Mesendoderm (in vitro differentiated cells): Measurements from ENCODE around the gene LACRT.

Experiments
- DNase-seq: peaks from one replicate; pipeline ENCODE4 v3.0.0; 2013
- H2AK5ac ChIP-seq: 2 replicates; pipeline ENCODE4 v1.6.1; 2013; ENCODE audit warnings: low read length, inconsistent platforms
- H2BK120ac ChIP-seq: 2 replicates; pipeline ENCODE4 v1.6.1; 2013; ENCODE audit warnings: low read depth, mild to moderate bottlenecking, low read length, moderate library complexity, mixed read lengths
- H2BK15ac ChIP-seq: replicated peaks from 2 replicates; pipeline ENCODE4 v1.6.1; 2013; ENCODE audit warnings: low read depth, mild to moderate bottlenecking, moderate library complexity
- H2BK5ac ChIP-seq: 2 replicates; pipeline ENCODE4 v1.6.1; 2013; ENCODE audit warnings: low read length, inconsistent platforms
- H3K18ac ChIP-seq: 2 replicates; pipeline ENCODE4 v1.6.1; 2013; ENCODE audit warnings: mild to moderate bottlenecking, low read length, mixed read lengths
- H3K23ac ChIP-seq: one replicate; pipeline ENCODE4 v1.6.1; 2013; ENCODE audit warnings: low read length
- H3K27ac ChIP-seq: 2 replicates; pipeline ENCODE4 v1.5.1; 2013; ENCODE audit warnings: low read depth, mild to moderate bottlenecking, inconsistent platforms, low read length, moderate library complexity
- H3K27me3 ChIP-seq: 2 replicates; pipeline ENCODE4 v1.6.1; 2013; ENCODE audit warnings: low read length, control low read depth, mild to moderate bottlenecking, inconsistent platforms; ENCODE audit not compliant: insufficient read depth, poor library complexity
- H3K36me3 ChIP-seq: 2 replicates; pipeline ENCODE4 v1.6.1; 2013; ENCODE audit warnings: low read length, inconsistent platforms; ENCODE audit not compliant: control insufficient read depth, insufficient read depth
- H3K4ac ChIP-seq: one replicate; pipeline ENCODE4 v1.6.1; 2013; ENCODE audit warnings: low read depth, mild to moderate bottlenecking, low read length, moderate library complexity
- H3K4me1 ChIP-seq: 2 replicates; pipeline ENCODE4 v1.6.1; 2013; ENCODE audit warnings: low read depth, low read length, inconsistent platforms; ENCODE audit not compliant: control insufficient read depth
- H3K4me2 ChIP-seq: 2 replicates; pipeline ENCODE4 v1.6.1; 2013; ENCODE audit warnings: low read length
- H3K4me3 ChIP-seq: 2 replicates; pipeline ENCODE4 v1.5.1; 2013; ENCODE audit warnings: mild to moderate bottlenecking, low read length
- H3K56ac ChIP-seq: one replicate; pipeline ENCODE4 v1.6.1; 2013; ENCODE audit warnings: low read length
- H3K79me1 ChIP-seq: 2 replicates; pipeline ENCODE4 v1.6.1; 2013; ENCODE audit warnings: low read length, inconsistent platforms
- H3K79me2 ChIP-seq: 2 replicates; pipeline ENCODE4 v1.6.1; 2013; ENCODE audit warnings: mild to moderate bottlenecking, low read length; ENCODE audit not compliant: control insufficient read depth, insufficient read depth
- H3K9ac ChIP-seq: 2 replicates; pipeline ENCODE4 v1.6.1; 2013; ENCODE audit warnings: low read length, inconsistent platforms
- H4K5ac ChIP-seq: one replicate; pipeline ENCODE4 v1.6.1; 2013; ENCODE audit warnings: low read length
- H4K8ac ChIP-seq: one replicate; pipeline ENCODE4 v1.6.1; 2013; ENCODE audit warnings: low read depth, mild to moderate bottlenecking, control low read depth, low read length, moderate library complexity
- WGBS: extraction: QIAGEN DNeasy Blood & Tissue Kit; methylation state at CpG from one replicate; pipeline ENCODE4 v1.1.7; 2013; ENCODE audit warnings: low lambda C conversion rate, missing lambda C conversion rate; ENCODE audit not compliant: insufficient coverage; ENCODE audit errors: extremely low coverage; 5-methylcytosine and 5-hydroxymethylcytosine counted together

Gene LACRT

GRCh38 chr12:54624315-54625279, 10.1 kb downstream of the LACRT start:
- no peak overlapping the region for H2AK5ac ChIP-seq
- no peak overlapping the region for H2BK15ac ChIP-seq
- no peak overlapping the region for H3K9ac ChIP-seq
- H3K23ac ChIP-seq: no peak overlapping the region
- H3K27me3 ChIP-seq: no peaks in the 10 kb centered on the region
- H2BK120ac ChIP-seq: no peak overlapping the region
- H3K4me1 ChIP-seq: no peaks in the 10 kb centered on the region
- no peak overlapping the region for H3K4ac ChIP-seq
- no peak overlapping the region for H3K4me2 ChIP-seq
- no peaks in the 10 kb centered on the region for H3K36me3 ChIP-seq
- WGBS: no CpG with 5 or more reads among the region's 5 CpGs
- no peak for DNase-seq
- H3K27ac ChIP-seq: no peak overlapping the region
- H3K79me2 ChIP-seq: no peaks in the 10 kb centered on the region
- no peak overlapping the region for H3K18ac ChIP-seq
- H4K5ac ChIP-seq: no peak overlapping the region
- no peak overlapping the region for H4K8ac ChIP-seq
- H3K79me1 ChIP-seq: no peaks in the 10 kb centered on the region
- H2BK5ac ChIP-seq: no peak overlapping the region
- no peak overlapping the region for H3K56ac ChIP-seq
- no peak overlapping the region for H3K4me3 ChIP-seq

DNA sequence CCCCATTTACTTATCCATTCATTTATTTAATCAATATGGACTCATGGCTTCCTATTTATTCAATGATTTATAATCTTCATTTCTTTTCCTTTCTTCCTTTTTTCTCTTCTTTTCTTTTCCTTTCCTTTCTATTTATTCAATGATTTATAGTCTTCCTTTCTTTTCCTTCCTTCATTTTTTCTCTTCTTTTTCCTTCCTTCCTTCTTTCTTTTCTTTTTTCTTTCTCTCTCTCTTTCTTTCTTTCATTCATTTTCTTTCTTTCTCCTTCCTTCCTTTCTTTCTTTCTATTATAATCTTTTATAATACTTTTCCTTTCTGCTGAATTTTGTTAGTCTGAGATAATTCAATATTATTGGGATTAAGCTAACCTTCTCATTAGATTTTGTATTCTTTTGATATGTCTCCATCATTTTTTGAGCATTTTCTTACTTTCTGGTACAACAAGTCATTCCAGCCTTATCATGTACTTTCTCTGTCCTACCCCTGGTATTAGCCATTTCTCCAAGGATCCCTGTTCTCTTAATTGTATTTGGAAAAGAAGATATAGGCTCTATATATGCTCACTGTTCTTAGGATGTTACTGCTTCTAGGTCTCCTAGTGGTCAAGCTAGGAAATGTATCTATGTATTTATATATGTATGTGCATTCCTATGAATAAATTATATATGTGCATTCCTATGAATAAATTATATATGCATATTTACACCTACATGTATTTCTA, 12.1 kb downstream of the LACRT start:
- Histone ChIP-seq H3K4me2 (no peak overlapping the region), H3K23ac (no peak overlapping the region), H3K9ac (no peak overlapping the region), H2BK120ac (no peak overlapping the region), H3K56ac (no peak overlapping the region), H3K4me1 (no peaks in the 10 kb centered on the region), H3K79me1 (no peaks in the 10 kb centered on the region), H2AK5ac (no peak overlapping the region), H3K27me3 (no peaks in the 10 kb centered on the region), H2BK5ac (no peak overlapping the region), H3K4ac (no peak overlapping the region), H2BK15ac (no peak overlapping the region), H3K36me3 (no peaks in the 10 kb centered on the region), H4K5ac (no peak overlapping the region), H4K8ac (no peak overlapping the region), H3K79me2 (no peaks in the 10 kb centered on the region), H3K4me3 (no peak overlapping the region), H3K27ac (no peak overlapping the region), H3K18ac (no peak overlapping the region)
- DNase-seq: no peak

GRCh38 chr12:54616933-54617680, 17.6 kb downstream of the LACRT start:
- Histone ChIP-seq H3K4me2 (no peak overlapping the region), H3K27ac (no peak overlapping the region), H3K23ac (no peak overlapping the region), H2AK5ac (no peak overlapping the region), H4K5ac (no peak overlapping the region), H3K79me2 (no peaks in the 10 kb centered on the region), H3K79me1 (no peaks in the 10 kb centered on the region), H2BK15ac (no peak overlapping the region), H3K27me3 (no peaks in the 10 kb centered on the region), H3K9ac (no peak overlapping the region), H3K4me1 (no peaks in the 10 kb centered on the region), H2BK120ac (no peak overlapping the region), H3K56ac (no peak overlapping the region), H3K4ac (no peak overlapping the region), H3K36me3 (no peaks in the 10 kb centered on the region), H3K18ac (no peak overlapping the region), H3K4me3 (no peak overlapping the region), H4K8ac (no peak overlapping the region), H2BK5ac (no peak overlapping the region)
- no CpG with 5 or more reads among the region's 6 CpGs for WGBS
- no peak for DNase-seq

DNA sequence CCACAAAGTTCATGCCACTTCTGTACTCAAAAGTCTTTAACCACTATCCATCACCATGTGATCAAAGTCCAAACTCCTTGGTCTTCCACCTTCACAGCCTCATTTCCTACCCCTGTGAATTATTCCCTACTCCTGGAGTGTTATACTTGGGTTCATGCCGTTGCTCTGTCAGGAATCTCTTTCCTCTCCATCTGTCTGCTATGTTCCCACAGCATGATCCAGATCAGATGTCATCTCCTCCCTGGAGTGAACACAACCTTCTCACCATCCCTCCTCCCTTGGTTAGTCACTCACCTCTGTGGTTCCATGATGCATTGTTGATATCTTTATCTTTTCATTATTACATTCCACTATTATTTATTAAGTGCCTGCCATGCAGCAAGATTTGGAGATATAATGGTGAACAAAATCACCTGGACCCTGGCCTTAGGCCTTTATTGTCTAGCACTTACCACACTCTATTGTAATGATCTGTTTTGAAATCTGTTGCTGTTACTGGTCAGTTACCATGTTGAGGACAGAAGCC, 22.4 kb downstream of the LACRT start:
- no peak overlapping the region for H2BK120ac ChIP-seq
- no peak overlapping the region for H3K4me3 ChIP-seq
- H3K79me1 ChIP-seq: no peaks in the 10 kb centered on the region
- no peaks in the 10 kb centered on the region for H3K27me3 ChIP-seq
- H3K9ac ChIP-seq: no peak overlapping the region
- WGBS: no CpG with 5 or more reads among the region's 1 CpG
- H3K4me2 ChIP-seq: no peak overlapping the region
- no peak overlapping the region for H3K18ac ChIP-seq
- no peak overlapping the region for H2AK5ac ChIP-seq
- no peak overlapping the region for H2BK5ac ChIP-seq
- no peaks in the 10 kb centered on the region for H3K79me2 ChIP-seq
- no peak overlapping the region for H4K8ac ChIP-seq
- no peak overlapping the region for H2BK15ac ChIP-seq
- H4K5ac ChIP-seq: no peak overlapping the region
- H3K23ac ChIP-seq: no peak overlapping the region
- no peak overlapping the region for H3K27ac ChIP-seq
- DNase-seq: no peak
- no peak overlapping the region for H3K56ac ChIP-seq
- peaks cover 3% of the 10 kb centered on the region for H3K4me1 ChIP-seq
- H3K36me3 ChIP-seq: no peaks in the 10 kb centered on the region
- no peak overlapping the region for H3K4ac ChIP-seq

- Histone ChIP-seq H3K36me3 (no peaks in the 10 kb centered on the region), H3K27me3 (no peaks in the 10 kb centered on the region), H3K4me1 (peaks cover 3% of the 10 kb centered on the region), H3K79me2 (no peaks in the 10 kb centered on the region), H3K27ac (no peak overlapping the region), H4K8ac (no peak overlapping the region), H3K23ac (no peak overlapping the region), H3K4me2 (no peak overlapping the region), H3K4me3 (no peak overlapping the region), H3K79me1 (no peaks in the 10 kb centered on the region), H2AK5ac (no peak overlapping the region), H3K9ac (no peak overlapping the region), H3K4ac (no peak overlapping the region), H3K56ac (no peak overlapping the region), H2BK5ac (no peak overlapping the region), H3K18ac (no peak overlapping the region), H2BK15ac (no peak overlapping the region), H2BK120ac (no peak overlapping the region), H4K5ac (no peak overlapping the region)
- DNase-seq: no peak
- WGBS: no CpG with 5 or more reads among the region's 3 CpGs
Measured at GRCh38 chr12:54611715-54612149, 23.0 kb downstream of the LACRT start.
